ENCODE results near the gene BICRA. TPM values are rescaled to one million over a fixed set of nuclear protein-coding genes. Genes with fewer than 3 reads are reported as not detected.

The BICRA gene
- total and polyA plus RNA-seq, 2 of the 8 experiments (the other 6 are each of a cell fraction or from before 2014, with no cell fraction given): 1.5 to 29.2 TPM

DNA sequence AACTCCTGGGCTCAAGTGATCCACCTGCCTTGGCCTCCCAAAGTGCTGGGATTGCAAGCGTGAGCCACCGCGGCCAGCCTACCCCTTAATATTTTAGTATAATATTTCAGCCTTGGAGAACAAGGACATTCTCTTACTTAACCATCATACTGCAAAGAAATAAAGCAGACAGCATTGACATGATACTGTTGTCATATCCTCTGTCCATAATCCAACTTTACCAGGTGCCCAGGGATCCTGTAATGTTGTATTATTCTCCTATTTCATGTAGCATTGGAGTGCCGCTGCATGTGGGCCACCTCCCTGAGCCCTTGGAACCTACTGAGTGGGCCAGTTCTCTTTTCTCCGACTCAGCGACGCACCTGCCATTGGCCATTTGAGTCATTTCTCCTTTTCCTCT lies 82.8 kb downstream of the BICRA start:
- Histone ChIP-seq H2BK15ac (ENCODE audit: low read length) (no peak overlapping the region), H4K8ac (ENCODE audit: extremely low read depth, insufficient read depth, low read length) (no peak overlapping the region), H3K4ac (replicated peaks; ENCODE audit: insufficient read length, low read depth, low read length) (no peak overlapping the region), H2AFZ (ENCODE audit: low read length) (no peak overlapping the region), H3K27me3 (replicated peaks in 1 of 4; ENCODE audit: control insufficient read depth in 3 of 4, extremely low read depth in 1 of 4, insufficient read depth in 3 of 4, low read length in 3 of 4) (no peaks in the 10 kb centered on the region), H3K56ac (replicated peaks; ENCODE audit: insufficient read length, low read depth, low read length) (no peak overlapping the region), H3K27ac (ENCODE audit: low read depth, low read length) (no peak overlapping the region), H2BK12ac (ENCODE audit: low read depth, low read length) (no peak overlapping the region), H2BK20ac (ENCODE audit: low read length) (no peak overlapping the region), H3K79me2 (ENCODE audit: control insufficient read depth in 1 of 2, insufficient read depth in 2 of 2, low read length in 2 of 2) (no peaks in the 10 kb centered on the region; a peak in 1 of 4 replicates), H3K14ac (ENCODE audit: insufficient read length) (no peak overlapping the region), H2AK5ac (ENCODE audit: low read depth, low read length) (no peak overlapping the region), H3K4me2 (ENCODE audit: insufficient read depth in 1 of 2, low read depth in 2 of 2, low read length in 2 of 2) (no peak overlapping the region), H3K79me1 (ENCODE audit: low read depth, low read length) (peaks cover 5% of the 10 kb centered on the region), H3K9ac (replicated peaks in 1 of 4; ENCODE audit: extremely low read depth in 1 of 4, low read depth in 3 of 4, low read length in 3 of 4) (no peak overlapping the region), H3K23ac (ENCODE audit: insufficient read length) (no peak overlapping the region), H3K18ac (ENCODE audit: extremely low read depth, low read length) (no peak overlapping the region), H4K20me1 (replicated peaks in 1 of 2; ENCODE audit: control insufficient read depth in 1 of 2, insufficient read depth in 2 of 2, low read length in 2 of 2) (peaks cover 0 to 7% of the 10 kb centered on the region in 2 experiments), H3K9me3 (ENCODE audit: insufficient read depth in 2 of 2, low read depth in 1 of 2, low read length in 1 of 2) (no peaks in the 10 kb centered on the region), H3K4me1 (replicated peaks in 1 of 4; ENCODE audit: control insufficient read depth in 3 of 4, insufficient read depth in 4 of 4, low read length in 3 of 4) (peaks cover 0 to 4% (median 0%) of the 10 kb centered on the region in 4 experiments; a peak in 1 of 7 replicates), H3K4me3 (ENCODE audit: extremely low read depth in 1 of 4, insufficient read depth in 2 of 4, low read depth in 3 of 4, low read length in 4 of 4) (no peak overlapping the region), H2BK120ac (replicated peaks; ENCODE audit: low read depth, low read length) (no peak overlapping the region), H3K36me3 (ENCODE audit: control insufficient read depth in 2 of 4, insufficient read depth in 4 of 4, low read length in 3 of 4) (peaks cover 4 to 9% (median 6%) of the 10 kb centered on the region in 4 experiments), H2BK5ac (ENCODE audit: low read depth, low read length) (no peak overlapping the region), H4K5ac (ENCODE audit: insufficient read length, low read depth, low read length) (no peak overlapping the region), H3K23me2 (ENCODE audit: low read depth, low read length) (no peaks in the 10 kb centered on the region), H4K91ac (replicated peaks; ENCODE audit: insufficient read length, low read length) (no peak overlapping the region)
- DNase-seq (ENCODE audit: low read depth in 1 of 2, low spot score in 2 of 2) (no peak), FAIRE-seq (no peak)
- ChIA-PET POLR2A (ENCODE audit: partially characterized antibody) (no interaction called here), CTCF (ENCODE audit: partially characterized antibody) (interaction anchor here (0.8 kb wide), 1 partner anchor 131 kb away, joined by 3 read pairs; no protein-coding TSS in a partner anchor)
- WGBS, 2 experiments (ENCODE audit: extremely low coverage in 1 of 2, insufficient coverage in 1 of 2, insufficient read length in 1 of 2, insufficient replicate concordance in 2 of 2, low coverage in 1 of 2, low lambda C conversion rate in 2 of 2, missing lambda C conversion rate in 1 of 2): 79% methylated on average over 7 of the region's 7 CpGs; no CpG with 5 or more reads in 1 of the 2 experiments
- TF ChIP-seq POLR2A (IDR thresholded peaks at IDR 0.05; ENCODE audit: control extremely low read depth in 1 of 2, low read depth in 2 of 2, low read length in 2 of 2) (no peak), SP4 (IDR thresholded peaks at IDR 0.05; ENCODE audit: low read length) (no peak), RXRA (IDR thresholded peaks at IDR 0.05; ENCODE audit: insufficient read depth, low read depth, low read length) (no peak), SIX5 (IDR thresholded peaks at IDR 0.05; ENCODE audit: low read depth, low read length) (no peak)

Measured in H1 (cell line).